Medulla oblongata (tissue), 1 donor: ENCODE results near the gene NOL9.
A peak's percentile ranks its signal among the peaks of the same experiment; 100 is the strongest.

Experiments
- DNase-seq: peaks from one replicate; pipeline ENCODE4 v3.0.0-alpha.2; 2015; ENCODE audit errors: extremely low spot score

Gene NOL9

DNA sequence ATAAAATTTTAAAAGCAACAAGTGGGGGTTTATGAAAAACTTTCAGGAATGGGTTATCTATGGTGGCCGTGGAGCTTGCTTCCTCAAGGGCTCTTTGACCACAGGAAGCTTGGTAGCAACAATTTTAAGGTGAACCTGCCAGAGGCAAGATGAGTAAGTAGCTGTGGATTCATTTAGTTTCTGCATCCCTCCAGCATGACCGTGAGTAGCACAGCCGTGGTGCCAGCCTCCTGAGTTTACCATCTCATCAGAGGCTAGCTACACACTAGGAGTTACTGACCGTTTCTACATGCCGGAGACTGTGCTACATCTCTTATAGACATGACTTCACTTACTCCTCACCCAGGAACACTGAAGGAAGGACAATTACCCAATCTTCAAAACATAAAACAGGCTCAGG is 32.8 kb downstream of the NOL9 start:
- DNase-seq = no peak

DNA sequence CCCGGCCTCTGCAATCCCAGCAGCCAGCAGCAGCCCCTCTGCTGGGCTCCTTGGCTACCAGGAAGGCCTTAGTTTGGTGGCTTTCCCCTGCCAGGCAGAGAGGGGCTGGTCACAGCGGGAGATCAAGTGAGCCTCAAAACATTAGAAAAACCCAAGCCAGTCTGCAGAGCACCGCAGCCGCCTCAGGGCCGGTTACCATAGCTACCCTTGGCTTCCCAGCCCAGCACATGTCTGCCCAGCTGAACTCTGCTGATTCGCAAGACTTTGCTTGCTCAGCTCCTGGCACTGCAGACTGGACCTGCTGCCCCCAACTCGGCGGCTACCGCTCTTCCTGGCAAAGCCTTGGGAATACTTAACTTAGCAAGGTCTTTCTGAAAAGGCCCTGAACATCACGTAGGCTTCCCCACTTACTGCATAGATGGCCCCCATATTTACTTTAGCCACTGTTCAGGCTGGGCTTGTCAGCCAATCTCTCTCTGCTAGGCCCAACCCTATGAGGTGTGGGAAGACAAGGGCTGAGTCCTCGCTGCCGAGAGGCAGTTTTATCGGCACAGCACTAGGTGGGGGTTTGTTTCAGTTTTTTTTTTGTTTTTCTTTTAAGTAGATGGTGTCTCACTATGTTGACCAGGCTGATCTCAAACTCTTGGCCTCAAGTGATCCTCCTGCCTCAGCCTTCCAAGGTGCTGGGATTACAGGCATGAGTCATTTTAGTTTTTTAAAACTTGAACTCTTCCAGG is 34.2 kb downstream of the NOL9 start:
- DNase-seq = peak; percentile 67

DNA sequence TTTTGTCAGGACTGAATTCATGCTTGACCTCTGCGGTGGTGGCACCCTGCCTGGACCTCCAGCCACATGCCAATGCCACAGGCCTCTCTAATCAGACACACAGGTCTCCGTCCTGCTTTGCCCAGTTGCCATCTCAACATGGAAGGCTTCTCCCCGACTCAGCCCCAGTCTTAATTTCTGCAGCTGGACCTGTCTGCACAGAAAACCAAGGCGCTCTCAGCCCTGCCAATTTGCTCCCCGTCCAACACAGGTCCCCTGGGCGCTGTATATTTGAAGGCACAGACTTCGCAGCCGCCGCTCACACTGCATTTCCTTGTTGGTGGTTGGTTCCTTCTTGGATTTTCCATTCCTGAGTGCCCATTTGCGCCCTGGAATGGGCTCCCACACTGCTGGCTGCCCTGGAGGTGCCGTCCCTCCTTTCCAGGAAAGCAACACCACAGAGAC is 34.8 kb downstream of the NOL9 start:
- DNase-seq = no peak

DNA sequence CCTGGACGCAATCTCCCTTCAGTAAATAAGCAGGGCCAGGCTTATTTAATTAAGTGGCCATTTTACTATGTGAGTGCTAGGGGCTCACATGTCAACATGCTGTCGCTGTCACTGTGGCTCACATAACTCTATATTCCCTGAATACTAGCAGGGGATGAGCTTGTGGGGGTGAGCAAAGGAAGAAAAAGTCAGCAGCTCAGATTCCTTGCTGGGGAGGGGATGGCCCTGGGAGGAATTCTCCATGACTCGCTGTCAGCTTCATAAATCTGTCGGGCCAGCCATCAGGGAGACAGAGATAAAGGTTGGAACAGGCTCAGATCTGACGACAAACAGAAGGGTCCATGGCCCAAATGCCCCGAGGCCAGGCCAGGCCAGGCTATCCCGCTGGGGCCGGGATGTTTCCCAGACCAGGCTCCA is 36.9 kb downstream of the NOL9 start:
- DNase-seq = no peak

DNA sequence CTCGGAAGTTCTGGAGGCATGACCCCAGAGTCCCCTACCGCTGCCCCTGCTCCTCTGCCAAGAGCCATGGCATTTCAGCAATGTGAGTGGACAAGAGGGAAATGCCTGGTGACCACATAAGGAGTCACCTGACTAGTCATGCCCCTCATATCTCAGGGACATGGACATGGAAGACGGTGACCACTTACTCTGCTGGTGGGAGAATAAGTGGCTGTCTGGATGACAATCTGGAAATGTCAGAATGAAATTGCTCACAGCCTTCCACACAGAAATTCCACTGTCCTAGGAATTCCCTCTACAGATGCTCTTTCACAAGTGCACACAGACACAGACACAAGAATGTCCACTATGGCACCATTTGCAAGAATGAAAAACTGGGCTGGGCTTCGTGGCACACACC is 38.5 kb downstream of the NOL9 start:
- no peak for DNase-seq

DNA sequence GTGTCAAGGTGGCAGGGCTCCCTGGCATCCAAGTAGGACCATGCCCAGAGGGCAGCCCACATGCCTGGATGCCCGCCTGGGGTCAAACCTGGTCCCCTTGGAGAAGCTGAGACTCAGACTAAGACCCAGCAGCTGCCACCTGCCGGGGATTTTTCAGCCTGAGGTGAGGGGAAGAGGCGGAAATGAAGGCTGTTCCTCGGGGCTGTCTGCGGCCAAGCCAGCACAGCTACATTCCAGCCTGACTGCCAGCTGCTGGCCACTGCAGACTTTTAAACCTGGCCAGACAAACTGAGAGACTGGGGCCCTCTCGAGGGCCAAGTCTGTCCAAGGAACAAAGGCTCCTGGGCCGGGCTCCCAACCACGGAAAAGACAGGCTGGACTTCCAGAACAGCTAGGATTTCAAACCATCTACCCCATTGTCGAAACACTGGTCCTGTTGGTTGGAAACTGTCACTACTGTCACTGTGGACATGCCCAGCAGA is 41.0 kb downstream of the NOL9 start:
- DNase-seq = peak; percentile 45

DNA sequence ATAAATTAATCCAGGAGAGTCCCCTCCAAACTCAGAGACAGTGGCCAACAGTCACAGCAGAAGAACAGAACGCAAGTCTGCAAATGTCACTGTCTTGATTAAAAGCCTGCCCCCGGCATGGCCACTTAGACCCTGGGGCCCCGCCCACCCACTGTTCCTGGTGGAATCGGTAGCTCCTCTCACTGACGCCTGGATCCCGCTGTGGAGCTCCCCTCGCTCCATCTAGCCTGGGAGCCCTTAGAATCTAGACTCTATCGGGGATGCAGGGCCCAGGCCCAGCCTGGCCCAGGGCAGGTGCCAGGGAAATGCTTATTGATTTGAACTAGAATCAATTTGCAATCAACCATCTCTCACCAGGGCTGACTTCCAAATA is 41.4 kb downstream of the NOL9 start:
- no peak for DNase-seq

DNA sequence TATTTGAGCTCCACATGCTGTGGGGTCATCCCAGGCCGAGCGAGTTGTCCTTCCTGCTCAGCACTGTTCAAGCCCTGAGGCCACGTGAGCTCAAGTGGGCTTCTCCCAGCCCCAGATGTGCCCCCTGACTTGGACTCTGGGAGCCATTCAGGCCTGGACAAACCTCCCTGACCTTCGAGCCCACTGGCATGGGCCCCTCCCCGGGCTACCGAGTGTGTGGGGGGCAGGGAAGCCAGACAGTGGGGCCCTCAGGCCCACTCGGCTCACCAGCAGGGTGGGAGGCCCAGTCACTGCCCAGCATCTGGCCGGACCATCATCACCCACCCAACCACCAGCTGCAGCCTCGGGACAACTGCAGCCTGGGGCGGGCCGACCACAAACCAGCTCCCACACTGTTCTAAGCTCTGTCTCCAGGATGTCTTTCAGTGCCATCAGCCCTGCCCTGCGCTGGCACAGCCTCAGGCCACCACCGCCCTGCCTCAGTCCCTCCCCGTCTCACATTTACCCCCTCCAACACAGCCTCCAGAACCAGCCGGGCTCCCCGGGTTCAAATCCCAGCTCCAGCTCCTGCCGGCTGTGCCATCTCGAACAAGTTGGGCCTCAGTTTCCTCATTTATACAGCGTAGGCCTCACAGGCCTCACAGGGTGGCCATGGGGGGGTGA is 41.9 kb downstream of the NOL9 start:
- DNase-seq = no peak

DNA sequence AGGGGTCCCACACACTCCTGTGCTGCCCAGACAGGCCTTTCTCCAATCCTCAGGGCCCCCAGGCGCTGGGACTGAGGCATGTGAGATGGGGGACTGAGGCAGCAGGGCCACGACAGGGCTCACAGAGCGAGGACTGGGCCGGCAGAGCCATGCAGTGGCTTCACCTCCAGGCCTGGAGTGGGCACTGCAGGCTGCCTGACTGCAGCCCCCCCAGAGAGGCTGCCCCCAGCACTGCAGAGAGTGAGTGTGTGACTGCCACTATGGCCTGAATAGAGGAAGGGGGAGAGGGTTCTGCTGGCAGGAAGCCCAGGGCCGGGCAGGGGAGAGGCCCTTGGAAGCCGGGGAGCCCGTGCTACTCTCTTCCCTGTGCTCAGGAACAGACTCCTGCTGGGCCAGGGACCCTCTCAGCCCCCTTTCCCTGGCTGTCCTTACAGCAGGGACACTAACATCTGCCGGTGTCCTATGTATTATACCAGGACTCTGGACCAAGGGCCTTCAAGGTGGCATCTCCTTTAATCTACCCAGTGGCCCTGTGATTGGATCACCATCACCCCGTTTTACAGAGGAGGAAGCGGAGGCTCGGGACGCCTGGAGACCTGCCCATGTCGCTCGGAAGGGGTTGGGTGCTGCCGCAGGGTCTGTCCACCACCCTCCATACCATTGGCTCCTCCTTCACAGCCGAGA is 42.6 kb downstream of the NOL9 start:
- DNase-seq = no peak

DNA sequence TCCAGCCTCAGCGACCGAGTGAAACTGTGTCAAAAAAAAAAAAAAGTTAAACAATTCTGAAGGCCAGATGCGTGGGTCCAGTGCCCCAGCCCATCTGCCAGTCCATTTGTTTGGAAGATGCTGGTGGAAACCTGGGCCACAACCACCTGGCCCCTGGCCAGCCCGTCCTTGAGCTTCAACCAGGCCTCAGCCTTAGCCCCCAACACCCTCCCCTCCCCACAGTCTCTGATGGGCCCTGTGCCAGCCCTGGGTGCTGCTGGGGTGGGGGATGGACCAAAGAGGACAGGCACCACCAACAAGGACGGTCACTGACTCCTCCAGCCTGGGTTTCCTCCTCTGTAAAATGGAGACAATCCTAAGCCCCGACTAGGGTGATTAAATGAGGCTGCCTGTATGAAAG is 43.3 kb downstream of the NOL9 start:
- no peak for DNase-seq

DNA sequence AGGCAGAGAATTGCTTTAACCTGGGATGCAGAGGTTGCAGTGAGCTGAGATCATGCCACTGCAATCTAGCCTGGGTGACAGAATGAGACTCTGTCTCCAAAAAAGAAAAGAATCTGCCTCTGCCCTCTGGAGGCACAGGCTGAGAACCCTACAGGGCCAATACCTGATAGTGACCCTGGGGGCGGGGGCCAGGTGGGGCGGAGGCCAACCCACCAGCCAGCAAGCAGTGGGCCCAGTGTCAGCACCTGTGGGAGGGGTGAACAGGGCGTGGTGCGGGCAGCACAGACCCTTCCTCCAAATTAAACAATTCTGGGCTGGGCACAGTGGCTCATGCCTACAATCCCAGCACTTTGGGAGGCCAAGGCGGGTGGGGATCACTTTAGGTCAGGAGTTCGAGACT is 43.8 kb downstream of the NOL9 start:
- DNase-seq = no peak

DNA sequence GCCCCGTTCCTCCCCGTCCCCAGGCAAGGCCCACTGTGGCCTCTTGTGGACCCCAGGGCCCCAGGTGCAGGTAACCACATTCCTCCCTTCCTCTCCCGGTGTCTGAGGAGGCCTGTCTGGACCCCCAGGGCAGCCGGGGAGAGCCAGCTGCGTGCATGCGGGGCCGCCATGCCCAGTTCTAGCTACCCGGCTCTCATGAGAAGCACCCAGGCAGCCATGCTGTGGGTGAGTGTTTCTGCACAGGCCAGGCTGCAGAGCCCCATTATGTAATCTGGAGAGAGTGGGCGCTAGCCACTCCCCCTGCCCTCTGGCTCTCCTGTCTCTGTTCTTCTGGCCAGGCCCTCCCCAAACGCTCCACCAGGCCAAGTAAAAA is 44.4 kb downstream of the NOL9 start:
- DNase-seq = no peak

DNA sequence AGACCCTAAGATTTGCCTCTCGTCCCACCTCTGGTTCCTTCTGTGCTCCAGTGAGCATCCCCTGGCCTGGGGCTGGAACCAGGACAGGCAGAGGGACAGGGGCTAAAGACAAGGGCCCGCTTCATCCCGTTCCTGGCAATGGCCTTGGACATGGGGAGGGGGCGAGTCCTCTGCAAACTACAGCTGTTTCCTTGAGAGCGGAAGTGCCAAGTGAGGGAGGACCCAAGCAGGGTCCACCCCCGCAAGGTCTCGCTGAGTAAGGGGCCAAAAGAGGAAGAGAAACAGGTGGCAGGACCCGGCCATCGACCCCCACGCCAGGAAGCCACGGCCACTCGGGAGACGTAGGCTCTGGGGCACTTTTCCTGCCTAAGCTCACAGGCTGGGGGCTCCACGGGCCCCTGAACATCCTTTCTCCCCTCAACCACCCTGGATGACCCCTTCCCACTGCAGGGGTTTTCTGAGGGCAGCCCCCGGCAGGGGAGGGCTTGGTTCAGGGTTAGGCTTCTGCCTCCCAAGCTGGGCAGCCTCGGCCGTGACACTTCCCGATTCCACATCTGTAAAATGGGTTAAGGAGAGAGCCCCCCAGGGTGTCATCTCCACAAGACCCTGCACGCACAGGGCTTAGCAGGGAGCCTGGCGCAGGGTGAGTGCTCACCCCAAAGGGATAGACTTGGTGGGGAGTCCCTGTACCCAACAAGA is 44.9 kb downstream of the NOL9 start:
- no peak for DNase-seq

DNA sequence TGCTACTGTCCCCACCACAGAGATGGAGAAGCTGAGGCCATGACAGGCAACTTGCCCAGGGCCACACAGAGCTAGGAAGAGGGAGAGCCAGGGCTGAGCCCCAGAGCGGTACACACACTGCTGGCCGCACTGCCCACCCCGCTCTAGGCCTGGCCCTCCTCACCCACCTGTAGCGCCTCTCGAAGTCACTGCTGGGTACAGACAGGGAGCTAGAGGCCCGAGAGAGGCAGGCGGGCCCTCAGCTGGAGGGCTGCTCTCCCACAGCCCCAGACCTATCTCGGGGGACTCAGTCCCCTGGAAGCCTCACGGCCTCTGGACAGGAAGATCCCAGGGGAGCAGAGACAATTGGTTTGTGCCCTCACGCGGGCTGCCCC is 45.5 kb downstream of the NOL9 start:
- DNase-seq = no peak

DNA sequence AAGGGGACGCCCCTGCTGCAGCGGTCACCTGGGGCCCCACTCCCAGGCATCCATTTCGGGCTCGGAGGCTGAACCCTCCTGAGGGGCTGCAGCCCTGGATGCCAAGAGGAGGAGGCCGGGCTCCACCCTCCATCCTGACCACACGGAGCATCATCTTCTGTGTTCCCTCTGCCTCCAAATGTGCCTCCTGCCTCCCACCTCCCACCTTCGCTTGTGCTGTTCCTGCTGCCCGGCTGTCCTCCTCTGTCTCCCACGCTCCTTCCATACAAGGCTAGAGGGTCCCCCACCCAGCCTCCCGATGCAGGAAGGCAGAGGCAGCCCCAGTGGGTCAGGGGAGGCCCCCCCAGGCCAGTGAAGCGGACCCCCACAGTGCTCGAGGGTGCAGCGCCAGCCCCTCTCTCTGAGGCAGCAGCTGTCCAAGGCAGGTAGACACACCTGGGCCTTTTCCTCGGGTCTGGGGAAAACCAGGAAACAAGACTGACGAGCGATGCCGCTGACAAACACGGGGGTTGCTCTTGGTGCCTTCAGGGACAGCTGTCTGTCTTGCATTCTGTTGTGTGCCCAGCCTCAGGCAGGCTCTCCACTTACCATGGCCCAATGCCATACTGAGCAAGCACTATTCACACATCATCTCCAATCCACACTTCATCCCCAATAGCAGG is 46.0 kb downstream of the NOL9 start:
- no peak for DNase-seq

DNA sequence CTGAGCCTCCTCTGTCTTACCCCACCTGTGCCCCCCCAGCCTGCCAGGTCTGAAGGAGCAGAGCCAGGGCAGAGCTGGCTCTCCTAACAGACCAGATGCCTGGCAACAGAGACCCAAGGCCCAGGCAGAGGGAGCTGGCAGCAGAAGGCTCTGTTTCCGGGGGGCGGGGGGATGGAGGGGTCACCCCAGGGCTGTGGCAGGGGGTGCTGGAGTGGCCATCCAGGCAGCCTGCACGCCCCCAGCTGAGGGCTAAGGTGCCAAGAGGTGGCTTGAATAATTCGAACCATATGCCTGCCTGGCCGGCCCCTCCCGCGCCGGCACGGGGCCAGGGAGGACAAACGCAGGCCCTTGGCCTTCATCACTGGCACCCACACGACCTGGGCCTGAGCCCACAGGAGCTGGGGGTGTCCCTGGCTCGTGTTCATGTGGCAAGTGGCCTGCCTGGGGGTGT is 46.8 kb downstream of the NOL9 start:
- DNase-seq = no peak

DNA sequence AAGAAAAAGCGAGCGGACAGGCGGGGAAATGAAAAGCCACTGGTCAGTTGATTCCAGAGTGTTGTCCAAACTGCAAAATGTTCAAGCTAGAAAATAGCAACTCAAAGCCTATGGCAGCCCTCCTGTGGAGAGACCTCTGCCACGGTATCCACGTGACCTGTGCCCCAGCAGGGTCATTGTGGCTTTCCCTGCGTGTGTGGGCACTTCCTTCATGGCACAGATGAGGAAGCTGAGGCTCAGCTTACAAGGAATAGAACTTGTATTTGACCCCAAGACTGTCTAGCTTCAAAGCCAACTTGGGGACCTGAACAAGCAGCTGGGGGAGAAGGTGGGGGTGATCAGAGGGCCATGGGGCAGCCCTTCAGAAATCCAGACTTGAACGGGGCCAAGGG is 47.3 kb downstream of the NOL9 start:
- no peak for DNase-seq

DNA sequence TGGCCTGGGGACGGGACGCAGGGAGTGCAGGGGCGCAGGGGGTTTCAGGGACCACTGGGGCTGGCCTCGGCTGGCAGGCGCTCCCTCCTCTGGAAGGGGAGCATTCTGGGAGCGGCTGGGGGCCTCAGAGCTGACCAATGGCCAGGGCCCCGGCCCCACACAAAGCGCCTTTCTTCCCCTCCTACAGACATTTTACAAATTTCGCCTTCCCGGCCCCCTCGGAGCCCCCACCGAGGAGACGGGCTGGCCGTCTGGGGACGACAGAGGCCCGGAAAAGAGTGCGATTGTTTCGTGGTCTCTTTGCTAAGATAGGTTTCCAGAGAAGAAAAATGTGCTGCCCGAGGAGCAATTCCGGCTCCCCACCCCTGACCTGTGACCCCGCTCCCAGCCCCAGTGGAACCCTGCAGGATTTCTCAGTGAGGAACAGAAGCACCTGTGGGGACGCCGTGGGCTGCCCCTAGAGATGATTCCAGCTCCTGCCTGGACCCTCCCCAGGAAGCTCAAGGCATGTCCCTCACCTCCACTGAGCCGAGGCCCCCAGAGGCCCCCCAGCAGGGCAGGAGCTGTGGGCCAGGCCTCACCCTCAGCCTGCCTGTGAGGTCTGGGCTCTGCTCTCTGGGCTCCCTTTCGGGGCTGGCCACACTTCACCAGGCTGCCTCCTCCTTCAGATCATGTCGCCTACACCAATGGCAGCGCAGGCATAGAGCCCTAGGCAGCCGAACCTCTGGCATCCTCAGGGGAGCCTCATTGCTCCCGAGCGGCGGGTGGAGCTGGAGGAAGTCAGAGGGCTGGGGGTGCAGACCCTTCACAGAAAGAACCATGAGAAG is 47.9 kb downstream of the NOL9 start:
- no peak for DNase-seq

DNA sequence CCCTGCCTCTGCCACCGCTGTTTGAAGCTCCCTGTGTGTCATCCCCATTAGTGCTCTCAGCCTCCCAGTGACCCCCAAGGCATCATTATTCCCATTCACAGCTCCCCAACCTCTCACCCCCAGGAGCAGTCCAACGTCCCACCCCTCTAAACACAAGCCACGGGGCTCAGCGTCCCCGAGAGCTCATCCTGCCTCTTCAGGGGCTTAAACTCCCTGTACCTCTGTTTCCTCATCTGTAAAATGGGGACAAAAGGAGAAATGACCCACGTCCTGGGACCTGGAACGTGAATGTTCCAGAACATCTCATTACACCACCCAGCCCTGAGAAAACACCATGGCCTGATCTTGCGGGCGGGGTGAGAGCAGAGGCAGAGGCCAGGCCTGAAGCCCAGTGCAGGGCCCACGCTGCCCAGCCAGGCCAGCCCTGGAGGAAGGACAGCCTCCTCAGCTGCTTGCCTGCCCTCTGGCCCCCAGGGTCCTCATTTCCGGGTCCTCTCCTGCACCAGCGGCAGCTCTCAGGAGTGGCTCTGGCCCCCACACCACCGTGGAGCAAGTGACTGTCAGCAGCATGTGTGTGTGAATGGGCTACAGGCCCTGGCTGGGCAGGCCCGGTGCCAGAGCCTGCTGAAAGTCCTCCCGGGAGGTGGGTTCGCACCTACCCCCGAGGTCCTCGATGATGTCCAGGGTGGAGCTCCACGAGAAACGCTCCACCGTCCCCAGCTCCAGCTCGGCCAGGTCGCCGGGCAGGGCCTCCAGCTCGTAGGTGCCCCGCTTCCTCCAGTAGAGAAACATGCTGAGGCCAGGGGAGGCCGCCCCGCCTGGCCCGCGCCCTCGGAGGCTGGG is 48.7 kb downstream of the NOL9 start:
- DNase-seq = no peak

DNA sequence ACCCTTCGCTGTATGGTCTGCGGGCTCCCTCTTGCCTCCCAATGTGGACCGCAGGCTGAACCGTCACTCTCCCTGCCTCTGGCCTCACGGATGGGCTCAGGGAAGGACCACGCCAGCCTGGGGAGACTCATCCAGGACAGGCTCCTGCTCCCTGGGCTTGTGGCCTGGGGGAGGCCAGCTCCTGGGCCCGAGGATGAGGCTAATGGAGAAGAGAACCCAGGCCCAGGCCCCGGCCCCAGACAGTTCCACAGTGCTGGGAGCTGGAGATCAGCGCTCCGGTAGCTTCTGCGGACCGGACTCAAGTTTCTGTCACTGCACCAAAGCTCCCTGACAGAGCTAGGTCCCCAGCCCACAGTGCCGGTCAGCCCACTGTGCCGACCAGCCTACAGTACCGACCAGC is 49.4 kb downstream of the NOL9 start:
- no peak for DNase-seq
